ENCODE measurements around the gene PNPT1. TPM values are rescaled to one million over a fixed set of nuclear protein-coding genes. Genes with fewer than 3 reads are reported as not detected.

PNPT1 gene
- polyA plus RNA-seq, 1 donor from 2014 or later = 23.4 TPM

DNA sequence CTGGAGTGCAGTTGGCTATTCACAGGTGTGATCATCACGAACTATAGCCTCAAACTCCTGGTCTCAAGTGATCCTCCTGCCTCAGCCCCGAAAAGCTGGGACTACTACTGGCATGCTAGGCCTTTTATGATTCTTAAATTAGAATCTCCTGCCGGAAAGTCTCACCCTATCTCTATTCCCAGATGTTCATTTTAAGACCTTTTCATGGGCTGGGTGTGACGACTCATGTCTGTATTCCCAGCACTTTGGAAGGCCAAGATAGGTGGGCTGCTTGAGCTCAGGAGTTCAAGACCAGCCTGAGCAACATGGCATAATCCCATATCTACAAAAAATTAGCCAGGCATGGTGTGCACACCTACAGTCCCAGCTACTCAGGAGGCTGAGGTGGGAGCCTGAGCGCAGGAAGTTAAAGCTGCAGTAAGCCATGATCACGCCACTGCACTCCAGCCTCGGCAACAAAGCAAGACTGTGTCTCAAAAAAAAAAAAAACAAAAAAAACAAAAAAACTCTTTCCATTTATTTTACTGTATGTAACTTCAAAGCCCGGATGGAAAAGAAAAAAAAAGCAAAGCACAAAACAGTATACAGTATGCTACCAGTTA, 84.3 kb downstream of the PNPT1 start:
- Histone ChIP-seq H3K27ac (ENCODE audit: low read length) (no peak overlapping the region), H4K20me1 (ENCODE audit: insufficient read depth) (no peaks in the 10 kb centered on the region), H2AFZ (ENCODE audit: low read depth, low read length) (no peak overlapping the region), H3K79me2 (replicated peaks; ENCODE audit: insufficient read depth, low read length) (peaks cover 57% of the 10 kb centered on the region), H3K9me2 (ENCODE audit: insufficient read depth, low read length) (no peaks in the 10 kb centered on the region), H3K27me3 (ENCODE audit: insufficient read depth, low read depth, low read length) (no peaks in the 10 kb centered on the region), H3K4me2 (ENCODE audit: low read length) (no peak overlapping the region), H3K9me3 (ENCODE audit: low read length) (no peaks in the 10 kb centered on the region), H3F3A (ENCODE audit: insufficient read depth, low read length, poor library complexity, severe bottlenecking) (no peaks in the 10 kb centered on the region), H3K36me3 (ENCODE audit: insufficient read depth, low read length) (peaks cover 8% of the 10 kb centered on the region), H3K9ac (ENCODE audit: low read length) (no peak overlapping the region), H3K4me3 (ENCODE audit: low read length) (no peak overlapping the region)
- TF ChIP-seq TAF1 (IDR thresholded peaks at IDR 0.05; ENCODE audit: low read depth) (no peak), EP300 (conservative IDR thresholded peaks at IDR 0.05; ENCODE audit: poor library complexity, severe bottlenecking) (no peak), MXI1 (conservative IDR thresholded peaks at IDR 0.05; ENCODE audit: poor library complexity, severe bottlenecking) (no peak), POLR2AphosphoS5 (IDR thresholded peaks at IDR 0.05) (no peak), RAD21 (conservative IDR thresholded peaks at IDR 0.05) (no peak), SMC3 (conservative IDR thresholded peaks at IDR 0.05; ENCODE audit: poor library complexity) (no peak), EZH2 (IDR thresholded peaks at IDR 0.05; ENCODE audit: borderline replicate concordance, insufficient read depth, low read length, poor library complexity, severe bottlenecking) (no peak)
- TF ChIP-seq, protein P1, sequence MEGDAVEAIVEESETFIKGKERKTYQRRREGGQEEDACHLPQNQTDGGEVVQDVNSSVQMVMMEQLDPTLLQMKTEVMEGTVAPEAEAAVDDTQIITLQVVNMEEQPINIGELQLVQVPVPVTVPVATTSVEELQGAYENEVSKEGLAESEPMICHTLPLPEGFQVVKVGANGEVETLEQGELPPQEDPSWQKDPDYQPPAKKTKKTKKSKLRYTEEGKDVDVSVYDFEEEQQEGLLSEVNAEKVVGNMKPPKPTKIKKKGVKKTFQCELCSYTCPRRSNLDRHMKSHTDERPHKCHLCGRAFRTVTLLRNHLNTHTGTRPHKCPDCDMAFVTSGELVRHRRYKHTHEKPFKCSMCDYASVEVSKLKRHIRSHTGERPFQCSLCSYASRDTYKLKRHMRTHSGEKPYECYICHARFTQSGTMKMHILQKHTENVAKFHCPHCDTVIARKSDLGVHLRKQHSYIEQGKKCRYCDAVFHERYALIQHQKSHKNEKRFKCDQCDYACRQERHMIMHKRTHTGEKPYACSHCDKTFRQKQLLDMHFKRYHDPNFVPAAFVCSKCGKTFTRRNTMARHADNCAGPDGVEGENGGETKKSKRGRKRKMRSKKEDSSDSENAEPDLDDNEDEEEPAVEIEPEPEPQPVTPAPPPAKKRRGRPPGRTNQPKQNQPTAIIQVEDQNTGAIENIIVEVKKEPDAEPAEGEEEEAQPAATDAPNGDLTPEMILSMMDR (IDR thresholded peaks at IDR 0.05; ENCODE audit: poor library complexity, severe bottlenecking) = no peak
- TF ChIP-seq, protein P2, sequence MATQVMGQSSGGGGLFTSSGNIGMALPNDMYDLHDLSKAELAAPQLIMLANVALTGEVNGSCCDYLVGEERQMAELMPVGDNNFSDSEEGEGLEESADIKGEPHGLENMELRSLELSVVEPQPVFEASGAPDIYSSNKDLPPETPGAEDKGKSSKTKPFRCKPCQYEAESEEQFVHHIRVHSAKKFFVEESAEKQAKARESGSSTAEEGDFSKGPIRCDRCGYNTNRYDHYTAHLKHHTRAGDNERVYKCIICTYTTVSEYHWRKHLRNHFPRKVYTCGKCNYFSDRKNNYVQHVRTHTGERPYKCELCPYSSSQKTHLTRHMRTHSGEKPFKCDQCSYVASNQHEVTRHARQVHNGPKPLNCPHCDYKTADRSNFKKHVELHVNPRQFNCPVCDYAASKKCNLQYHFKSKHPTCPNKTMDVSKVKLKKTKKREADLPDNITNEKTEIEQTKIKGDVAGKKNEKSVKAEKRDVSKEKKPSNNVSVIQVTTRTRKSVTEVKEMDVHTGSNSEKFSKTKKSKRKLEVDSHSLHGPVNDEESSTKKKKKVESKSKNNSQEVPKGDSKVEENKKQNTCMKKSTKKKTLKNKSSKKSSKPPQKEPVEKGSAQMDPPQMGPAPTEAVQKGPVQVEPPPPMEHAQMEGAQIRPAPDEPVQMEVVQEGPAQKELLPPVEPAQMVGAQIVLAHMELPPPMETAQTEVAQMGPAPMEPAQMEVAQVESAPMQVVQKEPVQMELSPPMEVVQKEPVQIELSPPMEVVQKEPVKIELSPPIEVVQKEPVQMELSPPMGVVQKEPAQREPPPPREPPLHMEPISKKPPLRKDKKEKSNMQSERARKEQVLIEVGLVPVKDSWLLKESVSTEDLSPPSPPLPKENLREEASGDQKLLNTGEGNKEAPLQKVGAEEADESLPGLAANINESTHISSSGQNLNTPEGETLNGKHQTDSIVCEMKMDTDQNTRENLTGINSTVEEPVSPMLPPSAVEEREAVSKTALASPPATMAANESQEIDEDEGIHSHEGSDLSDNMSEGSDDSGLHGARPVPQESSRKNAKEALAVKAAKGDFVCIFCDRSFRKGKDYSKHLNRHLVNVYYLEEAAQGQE (IDR thresholded peaks at IDR 0.05; ENCODE audit: borderline replicate concordance) = no peak

DNA sequence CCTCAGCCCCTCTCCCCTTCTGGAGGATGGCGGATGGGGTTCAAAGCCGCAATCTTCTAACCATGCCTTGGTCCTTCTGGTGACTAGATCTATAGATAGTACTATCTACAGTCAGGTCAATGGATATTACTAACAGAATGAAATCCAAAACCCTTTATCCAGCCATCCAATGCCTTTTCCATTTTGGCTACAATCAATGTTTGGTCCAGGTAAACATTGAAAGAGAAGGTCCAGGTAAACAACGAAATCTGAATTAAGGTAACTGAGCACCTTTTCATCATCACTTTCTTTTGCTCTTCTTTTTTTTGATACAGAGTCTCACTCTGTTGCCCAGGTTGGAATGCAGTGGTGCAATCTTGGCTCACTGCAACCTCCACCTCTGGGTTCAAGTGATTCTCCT, 85.9 kb downstream of the PNPT1 start:
- Histone ChIP-seq H3K36me3 (ENCODE audit: insufficient read depth, low read length) (peaks cover 8% of the 10 kb centered on the region), H3K27me3 (ENCODE audit: insufficient read depth, low read depth, low read length) (no peaks in the 10 kb centered on the region), H3K9me2 (ENCODE audit: insufficient read depth, low read length) (no peaks in the 10 kb centered on the region), H2AFZ (ENCODE audit: low read depth, low read length) (no peak overlapping the region), H3K4me3 (ENCODE audit: low read length) (no peak overlapping the region), H3K9ac (ENCODE audit: low read length) (no peak overlapping the region), H3K79me2 (replicated peaks; ENCODE audit: insufficient read depth, low read length) (peaks cover 42% of the 10 kb centered on the region), H3K27ac (ENCODE audit: low read length) (no peak overlapping the region), H4K20me1 (ENCODE audit: insufficient read depth) (no peaks in the 10 kb centered on the region), H3K9me3 (ENCODE audit: low read length) (no peaks in the 10 kb centered on the region), H3F3A (ENCODE audit: insufficient read depth, low read length, poor library complexity, severe bottlenecking) (no peaks in the 10 kb centered on the region), H3K4me2 (ENCODE audit: low read length) (no peak overlapping the region)
- TF ChIP-seq EP300 (conservative IDR thresholded peaks at IDR 0.05; ENCODE audit: poor library complexity, severe bottlenecking) = no peak
